ENCODE data around the gene ITM2C.

Gene ITM2C

DNA sequence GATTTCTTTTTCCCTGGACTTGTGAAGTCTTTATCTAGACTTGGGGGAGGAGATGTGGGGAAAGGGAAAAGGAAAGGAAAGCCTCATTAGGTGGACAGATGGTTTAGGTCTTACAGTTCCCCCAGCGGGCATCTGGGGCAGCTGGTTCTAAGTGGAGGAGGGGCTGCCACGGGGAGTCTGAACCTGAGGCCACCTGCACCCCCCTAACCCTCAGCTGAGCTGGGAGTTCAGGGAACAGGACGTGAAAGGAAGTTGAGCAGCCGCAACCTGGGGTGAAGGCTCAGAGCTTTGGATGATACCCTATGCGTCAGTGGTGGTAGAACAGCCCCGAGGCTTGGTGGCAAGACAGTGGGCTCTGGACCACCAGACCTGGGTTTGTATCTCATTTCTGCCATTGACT, 26.8 kb downstream of the ITM2C start:
- no peak for DNase-seq (ENCODE audit: low read depth)

- no peak for DNase-seq (ENCODE audit: low read depth)
Measured at GRCh38 chr2:230893338-230893737, 28.6 kb downstream of the ITM2C start.

DNA sequence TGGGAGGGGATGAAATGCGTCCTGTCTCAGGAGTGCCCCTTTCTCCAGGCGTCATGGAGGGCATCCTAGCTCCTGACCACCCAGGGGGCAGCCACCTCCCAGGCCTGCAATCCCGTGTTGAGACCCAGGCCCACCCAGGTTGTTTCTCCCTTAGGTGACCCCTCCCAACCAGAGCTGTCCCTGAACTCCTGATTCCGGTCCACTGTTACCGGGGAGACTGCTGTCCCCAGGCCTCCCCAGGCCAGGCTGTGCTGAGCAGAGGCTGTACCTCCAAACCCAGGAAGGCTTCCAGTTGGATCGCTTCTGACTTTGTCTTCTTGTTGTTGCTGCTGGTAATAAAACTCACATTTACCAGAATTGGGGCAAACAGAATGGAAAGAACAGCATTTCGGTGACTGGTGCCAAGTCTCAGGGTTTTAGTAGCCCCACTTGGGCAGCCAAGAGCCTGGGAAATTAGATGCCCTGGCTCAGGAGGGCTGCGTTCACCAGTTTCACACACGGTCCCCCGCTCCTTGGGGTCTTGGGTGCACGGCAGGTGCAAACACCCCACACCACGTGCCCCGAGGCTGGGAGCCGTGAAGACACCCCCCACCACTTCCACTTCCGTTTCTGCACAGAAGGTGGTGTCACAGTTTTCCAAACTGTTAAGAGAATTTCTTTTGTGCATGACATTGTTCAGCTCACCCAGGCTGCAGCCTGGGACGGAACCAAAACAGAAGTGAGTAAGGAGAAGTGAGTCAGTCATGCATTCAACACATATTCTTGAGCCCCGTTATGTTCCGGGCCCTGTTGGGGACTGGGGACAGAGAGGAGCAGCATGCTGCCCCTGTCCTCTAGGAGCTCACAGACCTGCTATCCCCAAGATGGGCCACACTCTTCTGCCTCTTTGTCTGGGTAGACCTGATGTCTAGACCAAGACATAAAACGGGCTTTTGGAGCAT, 29.4 kb downstream of the ITM2C start:
- no peak for DNase-seq (ENCODE audit: low read depth)

GRCh38 chr2:230895536-230896345, 31.0 kb downstream of the ITM2C start:
- no peak for DNase-seq (ENCODE audit: low read depth)

GRCh38 chr2:230896346-230897115, 31.8 kb downstream of the ITM2C start:
- DNase-seq (ENCODE audit: low read depth): no peak

GRCh38 chr2:230898016-230898712, 33.4 kb downstream of the ITM2C start:
- no peak for DNase-seq (ENCODE audit: low read depth)

GRCh38 chr2:230898713-230899091, 34.0 kb downstream of the ITM2C start:
- DNase-seq (ENCODE audit: low read depth): no peak

DNA sequence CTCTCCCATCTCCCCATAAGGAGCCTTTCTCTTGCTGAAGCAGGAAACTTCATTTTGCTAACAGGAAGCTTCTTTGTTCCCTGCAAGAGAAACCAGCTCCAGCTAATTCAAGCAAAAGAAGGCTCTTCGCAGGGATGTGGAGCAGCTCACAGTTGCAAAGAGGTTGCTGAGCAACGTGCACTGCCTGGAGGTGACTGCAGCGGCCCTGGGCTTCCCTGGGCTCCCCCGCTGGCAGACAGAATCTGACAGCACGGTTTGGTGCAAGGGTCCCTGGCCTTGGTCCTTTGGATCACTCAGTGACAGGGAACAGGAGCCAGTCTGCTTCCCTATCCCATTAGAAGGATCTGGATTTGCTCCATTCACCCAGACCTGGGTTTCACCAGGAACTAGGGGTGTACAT, 34.5 kb downstream of the ITM2C start:
- DNase-seq (ENCODE audit: low read depth): no peak

- DNase-seq (ENCODE audit: low read depth): no peak
Measured at GRCh38 chr2:230899786-230900185, 35.0 kb downstream of the ITM2C start.

DNA sequence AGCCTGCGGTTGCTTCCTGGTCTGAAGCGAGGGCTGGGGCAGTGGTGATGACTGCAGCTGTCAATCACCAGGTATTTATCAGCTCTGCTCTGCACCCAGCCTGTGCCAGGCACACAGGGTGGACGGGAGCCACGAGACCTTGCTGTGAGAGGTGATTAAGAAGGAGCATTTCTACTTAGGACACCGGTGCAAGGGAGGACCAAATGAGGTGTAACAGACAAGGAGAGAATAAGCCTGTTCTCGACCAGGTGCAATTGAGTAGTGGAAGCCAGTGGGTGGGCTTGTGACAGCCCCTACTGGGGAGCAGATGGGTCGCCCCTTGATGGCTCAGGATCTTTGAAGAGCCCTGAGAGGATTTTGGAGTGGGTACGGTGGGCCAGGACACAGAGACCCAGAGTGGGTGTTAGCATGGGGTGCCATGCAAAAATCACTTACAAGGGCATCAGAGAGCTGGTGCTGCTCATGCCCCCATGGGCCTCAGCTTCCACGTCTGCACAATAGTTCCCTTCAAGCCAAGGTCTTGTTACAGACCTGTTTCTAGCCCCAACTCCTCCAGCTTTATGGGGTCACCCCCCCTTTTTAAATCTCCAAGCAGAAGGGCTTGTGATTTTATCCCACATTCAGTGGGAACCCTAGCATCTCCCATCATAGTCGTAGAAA, 35.7 kb downstream of the ITM2C start:
- no peak for DNase-seq (ENCODE audit: low read depth)

DNA sequence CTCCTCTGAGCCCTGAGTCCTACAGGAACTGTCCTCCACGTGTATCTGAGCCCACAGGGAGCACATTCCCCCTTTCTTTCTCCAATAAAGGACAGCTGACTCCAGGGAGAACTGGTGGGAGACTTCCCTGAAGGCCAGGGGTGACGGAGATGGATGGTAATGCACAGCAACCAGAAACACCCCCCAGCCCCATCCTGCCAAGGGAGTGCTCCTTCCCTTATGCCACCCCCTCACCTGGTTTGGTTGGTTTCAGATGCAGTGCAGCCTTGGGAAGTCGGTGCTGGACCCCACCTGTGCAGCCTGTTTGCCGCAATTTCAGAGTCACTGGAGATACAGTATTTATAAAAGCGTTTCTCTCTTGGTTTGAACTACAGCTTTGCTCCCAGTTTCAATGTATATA, 36.3 kb downstream of the ITM2C start:
- no peak for DNase-seq (ENCODE audit: low read depth)

GRCh38 chr2:230902180-230902899, 37.6 kb downstream of the ITM2C start:
- no peak for DNase-seq (ENCODE audit: low read depth)

- DNase-seq (ENCODE audit: low read depth): no peak
Measured at GRCh38 chr2:230903231-230904150, 38.7 kb downstream of the ITM2C start.

GRCh38 chr2:230904856-230905447, 40.2 kb downstream of the ITM2C start:
- DNase-seq (ENCODE audit: low read depth): no peak

- no peak for DNase-seq (ENCODE audit: low read depth)
Measured at GRCh38 chr2:230905448-230906421, 41.0 kb downstream of the ITM2C start.

DNA sequence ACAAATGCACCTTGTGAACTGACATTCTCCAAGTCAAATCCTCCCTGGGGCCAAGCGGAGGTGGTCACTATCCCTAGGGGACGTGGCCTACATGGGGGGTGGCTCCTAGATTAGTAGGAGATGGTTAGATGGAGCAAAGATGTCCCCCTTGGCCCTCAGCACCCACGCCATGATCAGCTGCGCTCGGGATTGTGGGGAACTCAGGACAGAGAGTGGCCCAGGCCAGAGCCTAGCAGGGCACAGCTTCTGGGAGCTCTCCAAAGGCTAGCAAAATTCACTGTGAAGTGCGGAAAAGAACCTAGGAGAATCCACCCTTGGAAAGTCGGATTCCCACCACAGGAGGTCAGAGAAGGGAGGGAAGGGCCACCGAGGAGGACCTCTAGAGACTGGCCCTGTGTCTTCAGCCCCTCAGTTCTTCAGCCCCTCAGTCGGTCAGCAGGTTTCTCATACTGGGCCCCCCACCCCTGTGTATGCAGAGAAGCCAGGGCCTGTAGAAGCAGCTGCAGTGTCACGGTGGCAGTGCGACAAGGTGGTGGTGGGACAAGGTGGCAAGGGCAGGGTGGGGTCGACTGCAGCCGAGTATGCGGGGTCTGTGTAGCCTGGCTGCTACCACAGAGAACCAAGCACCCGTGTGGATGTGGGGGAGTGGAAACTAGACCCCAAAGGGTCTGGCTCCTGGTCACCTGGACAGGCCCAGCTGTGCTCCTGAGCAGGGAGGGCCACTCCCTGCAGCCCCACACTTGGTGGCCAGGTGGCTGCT, 41.9 kb downstream of the ITM2C start:
- no peak for DNase-seq (ENCODE audit: low read depth)

Measured in HS-27A (cell line).